GM12873 (cell line): Measurements from ENCODE around the gene PHF23.

Experiments
- CTCF ChIP-seq: IDR thresholded peaks from 2 replicates; pipeline ENCODE4 v1.5.1; 2012; ENCODE audit warnings: low read depth, mild to moderate bottlenecking, moderate library complexity, low read length, control low read depth; ENCODE audit not compliant: insufficient read depth; ENCODE audit errors: missing control alignments

Gene PHF23

DNA sequence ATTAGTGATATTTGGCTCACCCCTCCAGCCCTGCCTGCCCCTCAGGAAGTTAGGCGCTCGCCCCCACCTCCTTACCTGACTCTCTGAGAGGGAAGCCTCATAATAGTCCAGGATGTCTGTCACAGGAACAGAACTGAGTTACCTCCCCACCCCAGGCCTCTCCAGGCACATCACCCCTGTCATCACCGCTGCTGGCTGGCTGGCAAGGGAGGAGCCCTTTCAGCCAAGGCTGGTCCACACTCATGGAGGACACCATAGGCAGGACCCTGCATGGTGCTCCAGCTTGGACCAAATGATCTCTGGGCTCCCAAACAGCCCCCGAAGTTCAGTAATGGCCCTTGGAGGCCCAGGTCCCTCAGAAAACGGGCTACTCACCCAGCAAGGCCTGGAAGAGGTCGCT is 21.1 kb downstream of the PHF23 start:
- no peak for TF ChIP-seq CTCF

GRCh38 chr17:7217113-7217987 is 21.9 kb downstream of the PHF23 start:
- TF ChIP-seq CTCF = no peak

DNA sequence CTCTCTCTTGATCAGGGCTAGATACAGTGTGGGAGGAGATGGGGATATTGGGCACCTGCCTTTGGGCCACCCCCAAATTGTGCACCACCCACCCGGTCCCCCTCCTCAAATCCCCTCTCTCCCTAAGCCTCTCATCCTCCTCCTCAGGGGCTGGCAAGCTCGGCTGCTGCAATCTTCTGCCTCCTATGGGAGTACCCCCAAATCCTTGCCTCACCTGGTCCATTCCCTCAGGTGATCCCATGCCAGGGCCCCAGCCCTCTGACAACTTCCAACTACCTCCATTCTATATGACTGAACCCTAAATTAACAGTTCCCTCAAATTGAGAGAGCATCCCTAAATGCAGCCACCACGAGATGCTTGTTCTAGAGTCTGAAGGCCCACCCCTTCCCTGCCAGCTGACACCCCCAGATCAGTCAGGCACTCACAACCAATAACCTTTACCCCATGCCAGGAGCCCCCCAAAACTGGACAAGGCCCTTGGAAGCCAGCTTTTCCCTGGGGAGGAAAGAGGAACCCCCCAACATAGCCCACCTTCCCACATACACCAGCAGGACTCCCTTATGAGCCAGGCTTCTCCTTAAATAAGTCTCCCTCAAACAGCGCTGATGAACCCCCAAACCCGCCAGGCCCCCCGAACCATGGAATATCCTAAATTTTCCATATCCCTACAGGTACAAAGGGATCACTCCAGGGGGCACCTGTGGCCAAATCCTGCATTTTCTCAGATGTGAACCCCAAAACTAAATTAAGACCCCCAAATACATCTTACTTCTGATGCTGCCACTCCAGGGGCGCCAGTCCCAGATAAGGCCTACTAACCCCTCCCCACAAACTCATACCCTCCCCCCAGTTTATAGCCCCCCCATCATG is 22.8 kb downstream of the PHF23 start:
- no peak for TF ChIP-seq CTCF

DNA sequence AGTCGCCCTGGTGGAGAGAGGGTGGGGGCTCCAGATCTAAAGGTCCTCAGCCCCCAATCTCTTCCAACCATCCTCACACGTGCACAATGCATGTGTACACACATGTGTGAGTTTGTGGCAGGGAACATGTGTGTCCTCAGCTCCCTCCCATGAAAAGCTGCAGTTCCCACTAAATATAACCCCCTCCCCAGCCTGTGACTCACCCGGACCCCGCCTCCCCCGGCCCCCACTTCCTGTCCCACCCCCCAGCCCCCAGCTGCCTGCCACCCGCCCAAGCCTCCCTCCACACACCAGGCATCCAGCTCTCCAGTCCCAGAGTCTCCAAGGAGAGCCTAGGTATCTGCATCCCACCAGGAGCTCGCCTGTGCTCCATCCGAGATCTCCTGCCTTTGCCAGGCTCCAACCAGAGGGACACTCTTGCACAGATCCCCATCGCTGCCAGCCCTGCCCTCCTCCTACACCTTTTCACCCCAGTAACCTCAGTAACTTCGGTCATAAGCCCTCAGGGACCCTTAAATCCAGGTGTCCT is 23.5 kb downstream of the PHF23 start:
- no peak for TF ChIP-seq CTCF

DNA sequence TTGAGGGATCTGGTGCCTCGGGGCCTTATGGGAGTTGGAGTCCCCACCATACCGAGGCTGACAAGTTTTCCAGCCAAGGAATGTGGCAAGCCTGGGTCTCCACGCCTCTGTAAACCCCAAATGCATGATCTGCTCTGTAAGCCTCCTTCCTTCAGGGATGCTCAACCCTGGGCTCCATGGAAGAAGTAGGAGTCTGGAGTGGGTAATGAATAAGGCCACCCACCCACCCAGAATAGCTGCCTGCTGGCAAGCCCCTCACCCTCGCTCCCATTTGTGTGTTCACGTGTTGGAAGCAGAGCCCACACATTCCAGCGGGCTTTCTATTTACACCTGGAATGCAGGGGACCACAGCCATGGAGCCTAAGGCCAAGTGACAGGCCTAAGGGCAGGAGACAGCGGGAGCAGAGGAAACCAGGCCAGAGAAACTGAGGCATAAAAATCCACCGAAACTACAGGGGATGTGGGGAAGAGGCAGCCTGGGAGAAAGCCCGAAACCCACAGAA is 24.1 kb downstream of the PHF23 start:
- no peak for TF ChIP-seq CTCF

DNA sequence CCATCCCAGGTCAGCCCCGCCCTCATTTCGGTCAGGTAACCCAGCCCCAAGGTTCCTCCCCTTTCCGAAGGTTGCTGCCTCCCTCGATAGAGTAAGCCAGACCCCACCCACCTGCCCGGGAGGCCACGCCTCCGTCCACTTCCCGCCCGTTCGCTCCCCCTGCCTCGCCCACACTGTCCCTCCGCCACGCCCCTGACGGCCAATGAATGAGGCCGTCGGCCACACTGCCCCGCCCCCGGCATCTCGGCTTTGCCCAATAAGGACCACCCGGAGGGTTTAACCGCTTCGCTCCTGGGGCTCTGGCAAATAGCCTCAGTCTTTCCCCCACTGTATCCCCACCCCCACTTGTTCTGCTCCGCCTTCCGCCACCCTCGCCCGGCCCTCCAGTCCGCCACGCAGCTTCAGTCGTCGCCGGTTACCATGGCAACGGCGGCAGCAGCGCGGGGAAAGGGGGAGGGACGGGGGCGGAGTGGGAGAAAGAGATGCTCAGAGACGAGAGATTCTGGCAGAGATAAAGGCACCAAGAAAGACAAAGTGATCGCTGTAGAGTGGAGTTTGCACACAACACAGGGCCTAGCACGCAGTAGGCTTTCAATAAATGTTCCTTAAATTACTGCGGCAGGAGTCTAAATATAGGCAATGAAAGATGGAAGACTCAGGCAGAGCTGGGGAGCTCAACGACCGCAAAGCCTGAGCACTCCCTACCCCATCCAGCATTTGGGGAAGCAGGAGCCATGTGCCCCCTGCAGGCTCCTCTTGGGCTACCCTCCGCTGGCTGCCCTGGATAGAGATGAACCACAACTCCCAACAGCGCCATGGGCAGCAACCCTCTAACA is 24.7 kb downstream of the PHF23 start:
- TF ChIP-seq CTCF = peak; percentile 64
